WTC11 (cell line): ENCODE results near the gene F2RL2.

Source experiments
- ATF1 ChIP-seq: sonication (generic); formaldehyde crosslinking; IDR thresholded peaks from 2 replicates; pipeline ENCODE4 v1.8.1; 2023; ENCODE audit warnings: mild to moderate bottlenecking, moderate library complexity, missing genetic modification reagents
- ATF2 ChIP-seq: sonication (generic); formaldehyde crosslinking; IDR thresholded peaks from 2 replicates; pipeline ENCODE4 v1.8.1; 2022; ENCODE audit warnings: low read depth, missing genetic modification reagents, borderline replicate concordance
- CTCF ChIP-seq: fragments of 200-600 bp; IDR thresholded peaks from 2 replicates; pipeline ENCODE4 v1.8.0; 2022; ENCODE audit warnings: antibody characterized with exemption
- E2F1 ChIP-seq: sonication (generic); formaldehyde crosslinking; IDR thresholded peaks from 2 replicates; pipeline ENCODE4 v1.8.0; 2022; ENCODE audit warnings: mild to moderate bottlenecking, missing genetic modification reagents
- E2F5 ChIP-seq: sonication (generic); formaldehyde crosslinking; IDR thresholded peaks from 2 replicates; pipeline ENCODE4 v1.8.1; 2022; ENCODE audit warnings: mild to moderate bottlenecking, moderate library complexity, missing genetic modification reagents
- ESRRA ChIP-seq: sonication (generic); formaldehyde crosslinking; IDR thresholded peaks from 2 replicates; pipeline ENCODE4 v1.8.1; 2022; ENCODE audit warnings: mild to moderate bottlenecking, missing genetic modification reagents, borderline replicate concordance
- MXD4 ChIP-seq: fragments of 250-450 bp; sonication (Bioruptor Pico); IDR thresholded peaks from 2 replicates; pipeline ENCODE4 v1.8.0; 2021; ENCODE audit warnings: mild to moderate bottlenecking, moderate library complexity, borderline replicate concordance
- NR3C1 ChIP-seq: sonication (generic); formaldehyde crosslinking; conservative IDR thresholded peaks from 2 replicates; pipeline ENCODE4 v1.8.1; 2023; ENCODE audit warnings: low read depth, mild to moderate bottlenecking, missing genetic modification reagents
- RELA ChIP-seq: sonication (generic); formaldehyde crosslinking; IDR thresholded peaks from 2 replicates; pipeline ENCODE4 v1.8.1; 2022; ENCODE audit warnings: missing genetic modification reagents, mild to moderate bottlenecking, borderline replicate concordance
- SOX15 ChIP-seq: fragments of 250-450 bp; sonication (Bioruptor Pico); IDR thresholded peaks from 2 replicates; pipeline ENCODE4 v1.9.0; 2021; ENCODE audit warnings: mild to moderate bottlenecking
- STAT6 ChIP-seq: sonication (generic); formaldehyde crosslinking; conservative IDR thresholded peaks from 2 replicates; pipeline ENCODE4 v1.8.1; 2023; ENCODE audit warnings: mild to moderate bottlenecking, low read depth, missing genetic modification reagents, moderate library complexity

- TF ChIP-seq CTCF (no peak), STAT6 (CRISPR knock-in tag) (no peak), E2F5 (CRISPR knock-in tag) (no peak), RELA (no peak), MXD4 (no peak), SOX15 (CRISPR knock-in tag) (no peak), ATF1 (no peak), NR3C1 (no peak), E2F1 (no peak), ATF2 (CRISPR knock-in tag) (no peak), ESRRA (CRISPR knock-in tag) (no peak)
Measured at GRCh38 chr5:76622973-76623596, at the start of gene F2RL2.
